ENCODE data around the gene FEZF2. TPM values are rescaled to one million over a fixed set of nuclear protein-coding genes. Genes with fewer than 3 reads are reported as not detected.

The FEZF2 gene
- total and polyA plus RNA-seq, 4 donors = not detected

- Histone ChIP-seq H3K36me3 (ENCODE audit: control insufficient read depth in 4 of 4, insufficient read depth in 4 of 4, low read length in 4 of 4) (no peaks in the 10 kb centered on the region), H3K4me1 (ENCODE audit: control insufficient read depth in 5 of 5, insufficient read depth in 5 of 5, low read length in 5 of 5) (no peaks in the 10 kb centered on the region), H3K9me3 (ENCODE audit: control insufficient read depth in 4 of 4, insufficient read depth in 3 of 4, low read length in 3 of 4) (no peaks in the 10 kb centered on the region), H3K27ac (ENCODE audit: low read depth in 1 of 2, low read length in 1 of 2) (no peak overlapping the region), H3K27me3 (ENCODE audit: control insufficient read depth in 3 of 3, insufficient read depth in 3 of 3, low read length in 2 of 3) (peaks cover 0 to 4% (median 0%) of the 10 kb centered on the region in 3 donors), H3K4me3 (no peak overlapping the region), H3K9ac (ENCODE audit: insufficient read depth in 1 of 2, low read length in 2 of 2) (no peak overlapping the region)
- TF ChIP-seq CTCF (IDR thresholded peaks at IDR 0.05; ENCODE audit: control extremely low read depth, extremely low read depth) = no peak
- DNase-seq (no peak), ATAC-seq (ENCODE audit: insufficient read depth, low FRiP score) (no peak)
- 76 to 80% methylated on average over 11 of the region's 11 CpGs for WGBS, 2 donors
Observed at GRCh38 chr3:62414786-62415185, 41.4 kb upstream of the FEZF2 start.

- Histone ChIP-seq H3K9me3 (ENCODE audit: control insufficient read depth in 4 of 4, insufficient read depth in 3 of 4, low read length in 3 of 4) (no peaks in the 10 kb centered on the region), H3K4me1 (ENCODE audit: control insufficient read depth in 5 of 5, insufficient read depth in 5 of 5, low read length in 5 of 5) (no peaks in the 10 kb centered on the region), H3K4me3 (no peak overlapping the region), H3K27ac (ENCODE audit: low read depth in 1 of 2, low read length in 1 of 2) (no peak overlapping the region), H3K9ac (ENCODE audit: insufficient read depth in 1 of 2, low read length in 2 of 2) (no peak overlapping the region), H3K36me3 (ENCODE audit: control insufficient read depth in 4 of 4, insufficient read depth in 4 of 4, low read length in 4 of 4) (no peaks in the 10 kb centered on the region), H3K27me3 (ENCODE audit: control insufficient read depth in 3 of 3, insufficient read depth in 3 of 3, low read length in 2 of 3) (no peaks in the 10 kb centered on the region)
- DNase-seq = no peak
- 80 to 92% methylated on average over 2 of the region's 2 CpGs for WGBS, 2 donors
- TF ChIP-seq CTCF (IDR thresholded peaks at IDR 0.05; ENCODE audit: control extremely low read depth, extremely low read depth) = no peak
- ATAC-seq (ENCODE audit: insufficient read depth, low FRiP score) = no peak
Observed at GRCh38 chr3:62413687-62414086, 40.3 kb upstream of the FEZF2 start.

- TF ChIP-seq CTCF (IDR thresholded peaks at IDR 0.05; ENCODE audit: control extremely low read depth, extremely low read depth) = no peak
- H3K27ac ChIP-seq (ENCODE audit: low read depth in 1 of 2, low read length in 1 of 2) = no peak overlapping the region
- 77 to 78% methylated on average over 2 of the region's 2 CpGs for WGBS, 2 donors
- H3K4me1 ChIP-seq (ENCODE audit: control insufficient read depth in 5 of 5, insufficient read depth in 5 of 5, low read length in 5 of 5) = no peaks in the 10 kb centered on the region
- DNase-seq (no peak), ATAC-seq (ENCODE audit: insufficient read depth, low FRiP score) (no peak)
- peaks cover 0 to 7% (median 2%) of the 10 kb centered on the region in 3 donors for H3K27me3 ChIP-seq (ENCODE audit: control insufficient read depth in 3 of 3, insufficient read depth in 3 of 3, low read length in 2 of 3)
- no peaks in the 10 kb centered on the region for H3K9me3 ChIP-seq (ENCODE audit: control insufficient read depth in 4 of 4, insufficient read depth in 3 of 4, low read length in 3 of 4)
- H3K9ac ChIP-seq (ENCODE audit: insufficient read depth in 1 of 2, low read length in 2 of 2) = no peak overlapping the region
- H3K4me3 ChIP-seq = no peak overlapping the region
- H3K36me3 ChIP-seq (ENCODE audit: control insufficient read depth in 4 of 4, insufficient read depth in 4 of 4, low read length in 4 of 4) = no peaks in the 10 kb centered on the region
Observed at GRCh38 chr3:62406945-62407344, 33.6 kb upstream of the FEZF2 start.

- H3K9ac ChIP-seq (ENCODE audit: insufficient read depth in 1 of 2, low read length in 2 of 2) = no peak overlapping the region
- no peak overlapping the region for H3K27ac ChIP-seq (ENCODE audit: low read depth in 1 of 2, low read length in 1 of 2)
- no peaks in the 10 kb centered on the region for H3K36me3 ChIP-seq (ENCODE audit: control insufficient read depth in 4 of 4, insufficient read depth in 4 of 4, low read length in 4 of 4)
- H3K4me1 ChIP-seq (ENCODE audit: control insufficient read depth in 5 of 5, insufficient read depth in 5 of 5, low read length in 5 of 5) = no peaks in the 10 kb centered on the region
- 89 to 91% methylated on average over 6 of the region's 6 CpGs for WGBS, 2 donors
- no peak for DNase-seq
- no peak for TF ChIP-seq CTCF (IDR thresholded peaks at IDR 0.05; ENCODE audit: control extremely low read depth, extremely low read depth)
- H3K4me3 ChIP-seq = no peak overlapping the region
- ATAC-seq (ENCODE audit: insufficient read depth, low FRiP score) = no peak
- no peaks in the 10 kb centered on the region for H3K9me3 ChIP-seq (ENCODE audit: control insufficient read depth in 4 of 4, insufficient read depth in 3 of 4, low read length in 3 of 4)
- peaks cover 0 to 12% (median 4%) of the 10 kb centered on the region in 3 donors for H3K27me3 ChIP-seq (ENCODE audit: control insufficient read depth in 3 of 3, insufficient read depth in 3 of 3, low read length in 2 of 3)
Observed at GRCh38 chr3:62405566-62405965, 32.2 kb upstream of the FEZF2 start.

All from lung (tissue), 12 donors.